Heart left ventricle (tissue), 16 donors: ENCODE results near the gene KCNAB1. TPM values are rescaled to one million over a fixed set of nuclear protein-coding genes. Genes with fewer than 3 reads are reported as not detected.

Experiments used
- ATAC-seq, 4 donors: fragments of 200-7000 bp; cut with Tn5 transposase; one replicate each; pipeline ENCODE4 v1.9.1; 2020 to 2022; ENCODE audit warnings: moderate library complexity in 4 of 4, mild to moderate bottlenecking in 3 of 4, moderate number of reproducible peaks in 1 of 4
- DNase-seq, 5 donors: peaks; one replicate each; pipeline ENCODE4 v3.0.0-alpha.2; 2020
- H3K27ac ChIP-seq, 12 donors: fragments of 200-600 bp; sonication (generic) in 4 of 12; one replicate each; pipeline versions ENCODE4 v1.5.0 to v1.8.0; 2016 to 2022; ENCODE audit warnings: mild to moderate bottlenecking in 2 of 12
- H3K27me3 ChIP-seq, 9 donors: fragments of 200-600 bp; sonication (generic) in 2 of 9; one replicate each; pipeline versions ENCODE4 v1.5.1 to v1.8.0; 2016 to 2022; ENCODE audit warnings: mild to moderate bottlenecking in 3 of 9
- H3K36me3 ChIP-seq, 9 donors: fragments of 200-600 bp; sonication (generic) in 2 of 9; one replicate each; pipeline versions ENCODE4 v1.5.0 to v1.8.0; 2018 to 2022; ENCODE audit warnings: mild to moderate bottlenecking in 2 of 9
- H3K4me1 ChIP-seq, 12 donors: fragments of 200-600 bp; sonication (generic) in 4 of 12; one replicate each; pipeline versions ENCODE4 v1.5.0 to v1.8.0; 2016 to 2022; ENCODE audit warnings: mild to moderate bottlenecking in 3 of 12
- H3K4me3 ChIP-seq, 12 donors: fragments of 200-600 bp; sonication (generic) in 4 of 12; one replicate each; pipeline versions ENCODE4 v1.5.0 to v1.8.0; 2017 to 2022; ENCODE audit warnings: mild to moderate bottlenecking in 9 of 12, moderate library complexity in 4 of 12
- H3K9me3 ChIP-seq, 12 donors: fragments of 200-600 bp; sonication (generic) in 4 of 12; one replicate each; pipeline versions ENCODE4 v1.5.0 to v1.8.0; 2016 to 2022; ENCODE audit warnings: mild to moderate bottlenecking in 1 of 12
- CTCF ChIP-seq, 12 donors: fragments of 200-600 bp; sonication (generic) in 4 of 12; IDR thresholded peaks; one replicate each; pipeline versions ENCODE4 v1.5.0 to v1.8.0; 2018 to 2022; ENCODE audit warnings: antibody characterized with exemption in 12 of 12, mild to moderate bottlenecking in 5 of 12
- POLR2A ChIP-seq, 2 donors: fragments of 450-650 bp; IDR thresholded peaks; one replicate each; pipeline ENCODE4 v1.6.1; 2017; ENCODE audit warnings: antibody characterized with exemption in 2 of 2, mild to moderate bottlenecking in 2 of 2, moderate library complexity in 2 of 2
- WGBS, 4 donors: extraction: QIAGEN DNeasy Blood & Tissue Kit in 2 of 4; methylation state at CpG; one replicate each; pipeline versions ENCODE4 v1.1.5 to v1.1.7; 2013 to 2018; 5-methylcytosine and 5-hydroxymethylcytosine counted together
- intact Hi-C, 10 donors: fragments of 100-400 bp; cut with DNase I; formaldehyde crosslinking; loops; one replicate each; pipeline versions ENCODE4 v1.11.1 to v1.14.2; 2022
- polyA plus RNA-seq, 2 donors: library from polyadenylated mRNA; stranded (reverse); fragments of 200-250 nt; gene quantifications; one replicate each; pipeline ENCODE4 v1.2.3, GENCODE V29; 2013
- total RNA-seq, 9 donors: library from RNA; depleted of rRNA in 2 of 9; stranded (reverse); fragments of >200 nt in 2 of 9; fragmentation: NEBNext Ultra II Directional in 3 of 9; extraction: Animal tissue kit (Norgen Biotek cat#: 25700) in 3 of 9; gene quantifications; one replicate each; pipeline versions ENCODE4 v1.1.0 to v1.2.4, GENCODE V29; 2016 to 2023
- donor health status: ischemic (EF 13 %, LVEDD 7.1; RV severe dilation, severe dysfunction).
- donor health status: healthy with polysubstance abuse.
- donor health status: DM: no; HTN: yes; CAD: no.
- donor health status: DM: no; HTN: no; CAD: no.
- donor health status: ischemic (EF 25% LVEDD 6.9; RV normal size, moderate dysfunction).
- donor health status: ischemic (EF 25% LVEDD 5.7; RV mildly dilated, moderate dysfunction).
- donor health status: healthy.
- donor health status: DM: yes; HTN: yes; CAD: no.
- donor health status: ischemic (EF 35%, LVEDD 5.7; RV mildly dilated, moderate dysfunction).
- donor health status: nonischemic (EF 11% LVEDD 7.7; RV severe dilation, severe dysfunction).
- donor health status: DM: yes; HTN: yes; CAD: no.
- donor health status: PGD.
- donor health status: ischemic (EF 29% LVEDD 5.4; RV normal size, mild dysfunction).
- donor health status: nonischemic (EF 23%, LVEDD 6.1; RV moderate dilation, normal function).

The KCNAB1 gene
- total and polyA plus RNA-seq, 11 donors, result 1.1 to 3.5 (median 2.3) TPM

DNA sequence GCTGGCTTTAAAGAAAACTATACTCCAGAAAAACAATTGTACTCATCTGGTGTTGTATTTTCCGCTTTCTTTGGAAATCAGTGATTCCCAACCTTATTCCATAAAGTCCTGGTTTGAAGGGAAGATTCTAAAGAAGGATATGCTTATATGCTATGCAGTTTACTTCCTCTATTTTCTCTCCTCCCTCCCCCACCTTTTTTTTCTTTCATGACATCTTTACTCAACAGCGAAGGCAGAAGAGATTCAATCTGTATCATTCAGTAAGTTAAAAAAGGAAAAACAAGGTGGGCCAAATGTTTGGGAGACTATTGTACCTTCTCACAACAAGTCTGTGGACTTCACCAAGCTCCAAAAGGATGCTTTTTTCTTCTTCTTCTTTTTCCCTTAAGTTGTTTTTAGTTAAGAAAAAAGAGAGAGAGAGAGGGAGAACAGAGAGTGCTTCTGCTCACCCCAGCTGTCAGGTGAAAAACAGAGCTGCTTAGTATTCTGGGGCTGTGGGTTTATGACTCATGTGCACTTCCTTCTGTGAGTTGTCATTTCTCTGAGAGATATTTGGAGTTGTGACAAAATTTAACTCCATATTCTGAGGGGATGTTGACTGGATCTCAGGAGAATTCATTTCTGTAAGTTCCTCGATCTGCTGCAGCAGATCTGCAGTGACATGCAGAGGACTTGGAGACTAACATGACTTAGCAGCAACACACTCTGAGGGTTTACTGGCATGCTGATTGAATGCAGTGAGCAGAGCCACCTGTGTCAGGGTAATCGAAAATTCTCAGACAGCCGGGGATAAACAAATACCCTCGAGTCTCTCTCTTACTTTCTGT, 363.8 kb downstream of the KCNAB1 start:
- intact Hi-C loops, result loop anchor here in 1 of 10 donors (10.0 kb wide), 1 partner anchor 99 kb away; no protein-coding TSS in a partner anchor
- Histone ChIP-seq H3K9me3 (no peaks in the 10 kb centered on the region), H3K4me3 (peak overlapping the region in 1 of 12 donors; percentile 28), H3K27me3 (no peaks in the 10 kb centered on the region), H3K27ac (peak overlapping the region in 11 of 12 donors; percentile 8 to 86 (median 48)), H3K4me1 (peaks cover 0 to 31% (median 3%) of the 10 kb centered on the region in 12 donors), H3K36me3 (no peaks in the 10 kb centered on the region)
- ATAC-seq (peak; percentile 51 to 84 (median 72)), DNase-seq (no peak)
- WGBS, 4 donors, result 34 to 42% (median 39%) methylated on average over 6 of the region's 6 CpGs
- TF ChIP-seq POLR2A (IDR thresholded peaks at IDR 0.05) (no peak), CTCF (IDR thresholded peaks at IDR 0.05) (no peak)

DNA sequence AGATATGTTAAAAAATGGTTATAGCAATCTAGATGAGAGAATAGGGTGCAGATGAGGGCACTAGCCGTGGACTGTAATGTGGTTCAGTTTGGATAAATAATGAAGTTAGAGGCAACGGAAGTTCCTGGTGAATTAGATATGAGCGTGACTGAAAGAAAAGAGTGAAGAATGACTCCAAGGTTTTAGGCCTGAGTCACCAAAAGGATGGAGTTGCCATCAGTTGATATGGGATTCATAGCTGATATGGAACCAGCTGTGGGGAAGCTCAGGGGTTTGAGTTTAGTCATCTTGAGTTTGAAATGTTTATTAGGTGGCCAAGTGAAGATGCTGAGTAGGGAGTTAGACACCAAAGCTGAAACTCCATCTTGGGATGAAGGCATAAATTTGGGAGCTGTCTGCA, 368.4 kb downstream of the KCNAB1 start:
- H3K36me3 ChIP-seq, result no peaks in the 10 kb centered on the region
- DNase-seq (no peak), ATAC-seq (peak in 1 of 4 donors; percentile 51)
- peaks cover 0 to 47% (median 3%) of the 10 kb centered on the region in 12 donors for H3K4me1 ChIP-seq
- no peak overlapping the region for H3K4me3 ChIP-seq
- WGBS, 4 donors, result 87 to 90% (median 88%) methylated on average over 3 of the region's 3 CpGs
- peak overlapping the region in 10 of 12 donors; percentile 4 to 72 (median 46) for H3K27ac ChIP-seq
- intact Hi-C loops, result loop anchor here in 1 of 10 donors (10.0 kb wide), 1 partner anchor 104 kb away; no protein-coding TSS in a partner anchor
- TF ChIP-seq CTCF (IDR thresholded peaks at IDR 0.05) (no peak), POLR2A (IDR thresholded peaks at IDR 0.05) (no peak)
- H3K9me3 ChIP-seq, result no peaks in the 10 kb centered on the region
- H3K27me3 ChIP-seq, result no peaks in the 10 kb centered on the region

DNA sequence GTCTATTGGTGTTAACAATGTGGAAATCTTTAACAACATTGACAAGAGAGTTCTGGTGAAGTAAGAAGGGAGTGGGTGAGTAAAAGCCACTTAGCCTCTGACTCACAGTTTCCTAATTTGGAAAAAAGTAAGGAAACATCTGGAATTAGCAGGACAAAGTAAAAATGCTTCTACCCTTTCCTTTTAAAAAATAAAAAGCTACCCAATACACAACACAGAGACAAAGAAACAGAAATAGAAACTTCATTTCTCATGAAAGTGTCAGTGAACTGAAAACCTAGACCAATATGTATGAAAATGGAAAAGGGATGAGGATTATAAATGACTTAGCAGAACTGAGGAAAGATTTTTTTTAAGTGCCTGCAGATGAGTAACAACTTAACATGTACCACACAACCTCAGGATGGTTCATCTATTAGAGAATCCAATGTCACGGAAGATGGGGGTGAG, 369.1 kb downstream of the KCNAB1 start:
- no peak for TF ChIP-seq CTCF (IDR thresholded peaks at IDR 0.05)
- Histone ChIP-seq H3K36me3 (no peaks in the 10 kb centered on the region), H3K27me3 (no peaks in the 10 kb centered on the region), H3K27ac (peak overlapping the region in 10 of 12 donors; percentile 4 to 72 (median 56)), H3K4me1 (peaks cover 0 to 40% (median under 1%) of the 10 kb centered on the region in 12 donors), H3K9me3 (no peaks in the 10 kb centered on the region), H3K4me3 (no peak overlapping the region)
- DNase-seq, result no peak
- 57 to 80% (median 78%) methylated on average over 1 of the region's 1 CpG for WGBS, 4 donors
- intact Hi-C loops, result loop anchor here in 1 of 10 donors (10.0 kb wide), 1 partner anchor 105 kb away; no protein-coding TSS in a partner anchor
- peak in 3 of 4 donors; percentile 56 to 84 (median 78) for ATAC-seq

DNA sequence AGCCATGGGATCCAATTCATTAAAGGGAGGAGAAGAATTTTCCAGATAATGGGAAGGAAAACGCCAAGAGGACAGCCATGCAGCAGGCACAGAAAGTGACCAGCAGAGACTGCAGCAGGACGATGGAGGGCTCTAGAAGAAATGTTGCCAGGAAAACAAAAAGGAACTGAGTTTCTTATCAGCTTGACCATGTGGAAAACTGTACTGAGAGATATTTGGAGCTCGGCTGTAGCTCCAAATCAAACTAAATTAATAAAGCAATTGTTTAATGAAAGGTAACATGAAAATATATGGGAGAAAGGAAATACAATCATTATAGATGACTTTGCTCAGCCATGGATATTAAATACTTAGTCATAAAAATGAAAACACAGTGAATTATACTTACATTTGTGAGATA, 370.8 kb downstream of the KCNAB1 start:
- ATAC-seq, result no peak
- H3K4me3 ChIP-seq, result no peak overlapping the region
- H3K36me3 ChIP-seq, result no peaks in the 10 kb centered on the region
- H3K4me1 ChIP-seq, result peaks cover 0 to 37% (median 0%) of the 10 kb centered on the region in 12 donors
- DNase-seq, result no peak
- peak overlapping the region in 2 of 12 donors; percentile 2 to 20 for H3K27ac ChIP-seq
- no peaks in the 10 kb centered on the region for H3K27me3 ChIP-seq
- TF ChIP-seq CTCF (IDR thresholded peaks at IDR 0.05) (no peak), POLR2A (IDR thresholded peaks at IDR 0.05) (no peak)
- intact Hi-C loops, result no loop called here
- peaks cover 0 to 2% (median 0%) of the 10 kb centered on the region in 12 donors for H3K9me3 ChIP-seq
- 47 to 58% (median 55%) methylated on average over 3 of the region's 3 CpGs for WGBS, 4 donors
